CD4-positive, alpha-beta T cell treated with Interleukin-2 at 100 ng/mL for 4 hours (primary cell): ENCODE measurements around the gene TBX4.
"Not testable (repeated sequence)": the region's sequence is repeated elsewhere in the genome, so short reads cannot be mapped to it uniquely, and the experiment has no call there.

ENCODE experiments used
- DNase-seq: peaks from one replicate; pipeline ENCODE4 v3.0.0-alpha.2; 2020; ENCODE audit warnings: low spot score

Gene TBX4

DNA sequence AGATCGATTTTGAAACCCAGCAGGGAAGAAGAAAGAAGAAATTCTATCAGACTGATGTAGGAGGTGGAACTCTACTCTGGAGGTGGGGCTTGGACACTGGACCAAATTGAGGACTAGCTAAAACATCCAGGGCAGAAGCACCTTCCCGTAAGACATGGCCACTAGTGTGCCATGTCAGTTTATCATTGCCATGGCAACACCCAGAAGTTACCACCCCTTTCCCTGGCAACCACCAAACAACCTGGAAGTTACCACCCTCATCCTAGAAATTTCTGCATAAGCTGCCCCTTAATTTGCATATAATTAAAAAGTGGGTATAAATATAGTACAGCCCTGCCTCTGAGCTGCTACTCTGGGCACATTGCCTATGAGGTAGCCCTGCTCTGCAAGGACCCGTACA lies 72.1 kb downstream of the TBX4 start:
- no peak for DNase-seq

DNA sequence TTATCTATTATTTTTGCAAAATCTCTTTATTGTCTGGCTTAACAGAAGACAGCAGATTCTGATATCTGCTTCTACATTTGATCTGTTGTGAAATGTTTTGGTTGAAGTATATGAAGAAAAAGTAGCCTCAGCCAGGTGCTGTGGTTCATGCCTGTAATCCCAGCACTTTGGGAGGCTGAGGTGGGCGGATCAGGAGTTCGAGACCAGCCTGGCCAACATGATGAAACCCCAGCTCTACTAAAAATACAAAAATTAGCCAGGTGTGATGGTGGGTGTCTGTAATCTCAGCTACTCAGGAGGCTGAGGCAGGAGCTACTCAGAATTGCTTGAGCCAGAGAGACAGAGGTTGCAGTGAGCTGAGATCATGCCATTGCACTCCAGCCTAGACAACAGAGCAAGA lies 75.2 kb downstream of the TBX4 start:
- DNase-seq, result not testable (repeated sequence)

GRCh38 chr17:61528171-61528570 lies 75.9 kb downstream of the TBX4 start:
- DNase-seq, result no peak

DNA sequence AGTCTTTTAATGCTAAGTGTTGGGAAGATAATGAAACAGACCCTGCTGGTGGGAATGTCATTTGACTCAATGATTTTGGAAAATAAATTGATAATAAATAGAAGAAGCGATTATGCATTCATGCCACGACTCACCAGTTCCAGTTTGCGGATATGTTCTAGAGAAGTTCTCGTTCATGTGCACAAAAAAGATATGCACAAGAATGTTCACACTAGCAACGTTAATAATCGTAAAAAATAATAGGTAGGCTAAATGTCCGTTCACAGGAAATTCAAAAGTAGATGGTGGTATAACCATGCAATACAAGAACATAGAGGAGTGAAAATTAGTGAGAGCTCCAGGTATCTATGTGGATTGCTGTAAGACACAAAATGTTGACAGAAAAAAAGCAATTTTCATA lies 79.0 kb downstream of the TBX4 start:
- DNase-seq, result no peak

GRCh38 chr17:61532826-61533225 lies 80.6 kb downstream of the TBX4 start:
- DNase-seq, result no peak

GRCh38 chr17:61533797-61534196 lies 81.6 kb downstream of the TBX4 start:
- no peak for DNase-seq

GRCh38 chr17:61534414-61534813 lies 82.2 kb downstream of the TBX4 start:
- no peak for DNase-seq
